Adrenal gland (tissue), 19 donors: ENCODE data around the gene YPEL2. TPM values are rescaled to one million over a fixed set of nuclear protein-coding genes. Genes with fewer than 3 reads are reported as not detected.

Source experiments
- DNase-seq, 7 donors: peaks; one replicate each; pipeline ENCODE4 v3.0.0-alpha.2; 2019 to 2020
- H3K27ac ChIP-seq, 5 donors: fragments of 200-600 bp; sonication (generic) in 4 of 5; 1 replicate in 3 of 5; 2 replicates in 2 of 5; pipeline versions ENCODE4 v1.5.1 to v1.8.0; 2016 to 2020; ENCODE audit warnings: mild to moderate bottlenecking in 1 of 5
- H3K27me3 ChIP-seq: fragments of 200-600 bp; 2 replicates; pipeline ENCODE4 v1.8.0; 2021
- H3K36me3 ChIP-seq, 2 donors: fragments of 200-600 bp; replicated peaks in 1 of 2; 1 replicate in 1 of 2; 2 replicates in 1 of 2; pipeline versions ENCODE4 v1.5.1 to v1.8.0; 2018 to 2022
- H3K4me1 ChIP-seq, 2 donors: fragments of 200-600 bp; replicated peaks in 1 of 2; 1 replicate in 1 of 2; 2 replicates in 1 of 2; pipeline versions ENCODE4 v1.5.1 to v1.8.0; 2018 to 2021
- H3K4me3 ChIP-seq, 4 donors: fragments of 200-600 bp; sonication (generic) in 3 of 4; one replicate each; pipeline ENCODE4 v1.5.1; 2016 to 2018
- H3K9me3 ChIP-seq, 3 donors: fragments of 200-600 bp; sonication (generic) in 1 of 3; replicated peaks in 1 of 3; 1 replicate in 2 of 3; 2 replicates in 1 of 3; pipeline versions ENCODE4 v1.5.1 to v1.8.0; 2016 to 2021
- CTCF ChIP-seq, 6 experiments: fragments of 450-650 bp in 4 of 6; fragments of 200-600 bp in 2 of 6; sonication (generic) in 1 of 6; IDR thresholded peaks; 1 replicate in 5 of 6; 2 replicates in 1 of 6; pipeline versions ENCODE4 v1.5.1 to v1.8.0; 2016 to 2021; ENCODE audit warnings: antibody characterized with exemption in 6 of 6, mild to moderate bottlenecking in 2 of 6, moderate library complexity in 1 of 6
- POLR2A ChIP-seq, 2 donors: fragments of 450-650 bp; IDR thresholded peaks; one replicate each; pipeline ENCODE4 v1.6.1; 2017; ENCODE audit warnings: antibody characterized with exemption in 2 of 2, mild to moderate bottlenecking in 2 of 2, moderate library complexity in 1 of 2
- WGBS, 4 donors: extraction: QIAGEN DNeasy Blood & Tissue Kit in 2 of 4; methylation state at CpG; one replicate each; pipeline versions ENCODE4 v1.1.5 to v1.1.7; 2013 to 2017; 5-methylcytosine and 5-hydroxymethylcytosine counted together
- intact Hi-C, 2 donors: fragments of 100-400 bp; cut with DNase I; formaldehyde crosslinking; loops; one replicate each; pipeline versions ENCODE4 v1.14.1 to v1.15.0; 2022 to 2023
- long read RNA-seq, 10 donors: library from polyadenylated mRNA in 3 of 10; unstranded in 2 of 10; stranded (forward) in 1 of 10; transcript quantifications; one replicate each; pipeline ENCODE4 v2.0.0 and lab custom pipeline, GENCODE V29; 2021 to 2026
- polyA plus RNA-seq, 3 donors: library from polyadenylated mRNA; stranded (reverse); fragments of 200-250 nt in 2 of 3; fragments of 350-450 nt in 1 of 3; fragmentation: Illumina TruSeq in 1 of 3; extraction: RNeasy Lipid Tissue Mini Kit (QIAGEN cat#74804) in 1 of 3; gene quantifications; one replicate each; pipeline ENCODE4 v1.2.3, GENCODE V29; 2013 to 2014
- total RNA-seq, 9 donors: library from RNA; depleted of rRNA in 4 of 9; stranded (reverse); fragments of >200 nt in 4 of 9; fragments of 120-200 nt in 1 of 9; fragmentation: NEBNext Ultra II Directional in 1 of 9; extraction: Animal tissue kit (Norgen Biotek cat#: 25700) in 1 of 9; gene quantifications; one replicate each; pipeline versions ENCODE4 v1.1.0 to v1.2.4, GENCODE V29; 2013 to 2023
- donor health status: healthy with polysubstance abuse.
- donor health status: Bipolar disorder and iron deficiency.
- donor health status: DM: yes; HTN: yes; CAD: no.
- donor health status: DM: no; HTN: no; CAD: no.
- donor health status: DM: no; HTN: no; CAD: no.
- donor health status: DM: yes; HTN: yes; CAD: no.

Gene YPEL2
- 10 to 100 TPM in 8 of 9 donors, 1 to 10 TPM in 1; 5.8 to 33.5 (median 27.6) TPM for total RNA-seq
- polyA plus RNA-seq, result 1 to 10 TPM; 6.0 to 7.9 (median 6.1) TPM
- long read RNA-seq, donor 1, full-length matches to known transcripts, result 3 of 3 reads
- long read RNA-seq, donor 1, partial matches to known transcripts, result 0 of 3 reads
- long read RNA-seq, donor 1, other reads (novel, unspliced or antisense), result 0 of 3 reads
- long read RNA-seq, donor 2, result 0 reads
- long read RNA-seq, donor 3, result 0 reads
- long read RNA-seq, donor 4, full-length matches to known transcripts, result 13 of 14 reads
- long read RNA-seq, donor 4, partial matches to known transcripts, result 1 of 14 reads
- long read RNA-seq, donor 4, other reads (novel, unspliced or antisense), result 0 of 14 reads
- long read RNA-seq, donor 5, full-length matches to known transcripts, result 11 of 17 reads
- long read RNA-seq, donor 5, partial matches to known transcripts, result 0 of 17 reads
- long read RNA-seq, donor 5, other reads (novel, unspliced or antisense), result 6 of 17 reads
- long read RNA-seq, donor 6, full-length matches to known transcripts, result 12 of 18 reads
- long read RNA-seq, donor 6, partial matches to known transcripts, result 0 of 18 reads
- long read RNA-seq, donor 6, other reads (novel, unspliced or antisense), result 6 of 18 reads
- long read RNA-seq, donor 7, partial matches to known transcripts, result 0 of 1 reads
- long read RNA-seq, donor 7, other reads (novel, unspliced or antisense), result 0 of 1 reads
- long read RNA-seq, donor 8, full-length matches to known transcripts, result 2 of 2 reads
- long read RNA-seq, donor 8, partial matches to known transcripts, result 0 of 2 reads
- long read RNA-seq, donor 8, other reads (novel, unspliced or antisense), result 0 of 2 reads
- long read RNA-seq, donor 9, result 0 reads
- long read RNA-seq, donor 10, full-length matches to known transcripts, result 1 of 1 reads
- long read RNA-seq, donor 10, partial matches to known transcripts, result 0 of 1 reads
- long read RNA-seq, donor 10, other reads (novel, unspliced or antisense), result 0 of 1 reads

- H3K27ac ChIP-seq, result peak within 1 kb of the TSS; percentile 15 to 95 (median 94)
- peak; percentile 50 to 88 for TF ChIP-seq POLR2A (IDR thresholded peaks at IDR 0.05)
- TF ChIP-seq CTCF (IDR thresholded peaks at IDR 0.05), result peak in 1 of 6 experiments; percentile 6
- WGBS, 4 donors, result 0 to 2% (median 1%) methylated on average over 28 to 71 of the region's 71 CpGs; no CpG with 5 or more reads in 1 of the 4 donors
- no peaks in the 10 kb centered on the region for H3K36me3 ChIP-seq
- peak; percentile 96 to 98 (median 97) for DNase-seq
- intact Hi-C loops, result loop anchor here (5.0 to 10.0 kb wide), 2 partner anchors 36 to 63 kb away; no protein-coding TSS in a partner anchor
- H3K9me3 ChIP-seq, result no peaks in the 10 kb centered on the region
- peak within 1 kb of the TSS; percentile 45 to 95 (median 88) for H3K4me3 ChIP-seq
- peaks cover 31 to 41% of the 10 kb centered on the region in 2 donors for H3K4me1 ChIP-seq
- H3K27me3 ChIP-seq, result no peaks in the 10 kb centered on the region
These were observed at the start of gene YPEL2 for GRCh38 chr17:59331129-59331928. TSS of gene YPEL2 (plus strand) at chr17:59331655. CDS start at chr17:59353410, 21,755 bp downstream.

- Histone ChIP-seq H3K27me3 (no peaks in the 10 kb centered on the region), H3K4me3 (no peak overlapping the region), H3K4me1 (no peaks in the 10 kb centered on the region), H3K27ac (no peak overlapping the region), H3K36me3 (no peaks in the 10 kb centered on the region), H3K9me3 (no peaks in the 10 kb centered on the region)
- intact Hi-C loops, result no loop called here
- TF ChIP-seq CTCF (IDR thresholded peaks at IDR 0.05), result no peak
- TF ChIP-seq POLR2A (IDR thresholded peaks at IDR 0.05), result no peak
- WGBS, 4 donors, result 72 to 79% (median 77%) methylated on average over 4 of the region's 4 CpGs
- no peak for DNase-seq
These were observed 47.1 kb upstream of the YPEL2 start for GRCh38 chr17:59284317-59284716.

GRCh38 chr17:59287452-59287851 lies 44.0 kb upstream of the YPEL2 start:
- Histone ChIP-seq H3K9me3 (no peaks in the 10 kb centered on the region), H3K27me3 (no peaks in the 10 kb centered on the region), H3K4me1 (no peaks in the 10 kb centered on the region), H3K4me3 (no peak overlapping the region), H3K27ac (no peak overlapping the region), H3K36me3 (no peaks in the 10 kb centered on the region)
- WGBS, 4 donors, result 35 to 68% (median 65%) methylated on average over 1 of the region's 1 CpG
- TF ChIP-seq POLR2A (IDR thresholded peaks at IDR 0.05) (no peak), CTCF (IDR thresholded peaks at IDR 0.05) (no peak)
- DNase-seq, result peak in 2 of 7 donors; percentile 10 to 11
- intact Hi-C loops, result no loop called here
